NCI-H2081 (cell line): ENCODE measurements around the gene RETREG3.
"Not testable (repeated sequence)": the region's sequence is repeated elsewhere in the genome, so short reads cannot be mapped to it uniquely, and the experiment has no call there.

Experiments used
- DNase-seq, 2 experiments: peaks; one replicate each; lab custom pipeline; 2025; lab: John Stamatoyannopoulos, UW

Gene RETREG3

GRCh38 chr17:42609182-42609813 lies at the start of gene RETREG3, which contains the start of gene TUBG1:
RETREG3 (minus strand) TSS chr17:42609374; CDS start chr17:42609324, 50 bp downstream.
TUBG1 (plus strand) TSS chr17:42609683; CDS start chr17:42609738, 55 bp downstream.
- DNase-seq = peak; percentile 99 to 100

GRCh38 chr17:42657824-42658588 lies 48.8 kb upstream of the RETREG3 start:
- DNase-seq = no peak

GRCh38 chr17:42655528-42655927 lies 46.4 kb upstream of the RETREG3 start:
- DNase-seq = no peak

- DNase-seq = no peak
Measured at GRCh38 chr17:42653179-42654124, 44.3 kb upstream of the RETREG3 start.

- no peak for DNase-seq
Measured at GRCh38 chr17:42651392-42651791, 42.2 kb upstream of the RETREG3 start.

- DNase-seq = no peak
Measured at GRCh38 chr17:42647778-42648177, 38.6 kb upstream of the RETREG3 start.

GRCh38 chr17:42642336-42642735 lies 33.2 kb upstream of the RETREG3 start:
- DNase-seq = no peak

GRCh38 chr17:42640121-42640520 lies 30.9 kb upstream of the RETREG3 start:
- no peak for DNase-seq

GRCh38 chr17:42639525-42640113 lies 30.4 kb upstream of the RETREG3 start:
- DNase-seq = no peak

- no peak for DNase-seq
Measured at GRCh38 chr17:42632949-42633444, 23.8 kb upstream of the RETREG3 start.

- DNase-seq = no peak
Measured at GRCh38 chr17:42629411-42630009, 20.3 kb upstream of the RETREG3 start.

- DNase-seq = not testable (repeated sequence)
Measured at GRCh38 chr17:42627032-42627764, 18.0 kb upstream of the RETREG3 start.

- DNase-seq = peak; percentile 36 to 73
Measured at GRCh38 chr17:42623732-42624596, 14.8 kb upstream of the RETREG3 start.

- no peak for DNase-seq
Measured at GRCh38 chr17:42623271-42623670, 14.1 kb upstream of the RETREG3 start.

- DNase-seq = not testable (repeated sequence)
Measured at GRCh38 chr17:42621987-42622386, 12.8 kb upstream of the RETREG3 start.

- DNase-seq = peak; percentile 42 to 69
Measured at GRCh38 chr17:42618442-42619150, 9.4 kb upstream of the RETREG3 start.

- DNase-seq = no peak
Measured at GRCh38 chr17:42617956-42618431, 8.8 kb upstream of the RETREG3 start.

- DNase-seq = no peak
Measured at GRCh38 chr17:42613699-42614295, 4.6 kb upstream of the RETREG3 start.
